HepG2 (cell line): ENCODE data around the gene DDX24. TPM values are rescaled to one million over a fixed set of nuclear protein-coding genes. Genes with fewer than 3 reads are reported as not detected.

Experiments used
- CENPT ChIP-seq: sonication (generic); formaldehyde crosslinking; IDR thresholded peaks from 2 replicates; pipeline ENCODE4 v1.8.0; 2022; ENCODE audit warnings: low read depth, mild to moderate bottlenecking, moderate library complexity, missing genetic modification reagents
- DNMT1 ChIP-seq: sonication (generic); formaldehyde crosslinking; IDR thresholded peaks from 2 replicates; pipeline ENCODE4 v1.5.1; 2020; ENCODE audit warnings: mild to moderate bottlenecking, missing genetic modification reagents
- EP300 ChIP-seq, 3 experiments: sonication (generic) in 1 of 3; formaldehyde crosslinking in 1 of 3; IDR thresholded peaks; 2 replicates each; pipeline versions ENCODE4 v1.5.1 to v1.6.1; 2011 to 2020; ENCODE audit warnings: low read depth in 2 of 3, low read length in 2 of 3, borderline replicate concordance in 1 of 3, improper control_type of control experiment in 1 of 3, mild to moderate bottlenecking in 1 of 3, missing genetic modification reagents in 1 of 3, moderate library complexity in 1 of 3
- HNRNPK ChIP-seq: fragments of 200-400 bp; formaldehyde crosslinking; IDR thresholded peaks from 2 replicates; pipeline ENCODE4 v1.6.1; 2018; ENCODE audit warnings: low read length, low read depth, moderate library complexity, mild to moderate bottlenecking; ENCODE audit not compliant: poor library complexity, severe bottlenecking
- HNRNPLL ChIP-seq: fragments of 200-400 bp; formaldehyde crosslinking; IDR thresholded peaks from 2 replicates; pipeline ENCODE4 v1.6.1; 2017; ENCODE audit warnings: mild to moderate bottlenecking, low read depth, low read length; ENCODE audit not compliant: poor library complexity, severe bottlenecking
- JARID2 ChIP-seq: sonication (generic); formaldehyde crosslinking; IDR thresholded peaks from 2 replicates; pipeline ENCODE4 v1.8.1; 2023; ENCODE audit warnings: missing genetic modification reagents, inconsistent platforms; ENCODE audit not compliant: insufficient replicate concordance
- KDM2A ChIP-seq: sonication (generic); formaldehyde crosslinking; IDR thresholded peaks from 2 replicates; pipeline ENCODE4 v1.4.0; 2020; ENCODE audit warnings: low read depth, missing genetic modification reagents, borderline replicate concordance
- KDM5A ChIP-seq: fragments of 200-600 bp; sonication (generic); IDR thresholded peaks from 2 replicates; pipeline ENCODE4 v1.7.0; 2018; ENCODE audit warnings: antibody characterized with exemption, mild to moderate bottlenecking, low read length, borderline replicate concordance
- MIER2 ChIP-seq: IDR thresholded peaks from 2 replicates; pipeline ENCODE4 v1.6.1; 2016; ENCODE audit warnings: missing biosample characterization, missing genetic modification reagents
- SAP130 ChIP-seq: IDR thresholded peaks from 2 replicates; pipeline ENCODE4 v1.6.1; 2016; ENCODE audit warnings: low read depth
- SP140L ChIP-seq: sonication (generic); formaldehyde crosslinking; IDR thresholded peaks from 2 replicates; pipeline ENCODE4 v1.4.0; 2020; ENCODE audit warnings: missing genetic modification reagents, borderline replicate concordance
- TBX2 ChIP-seq: sonication (generic); formaldehyde crosslinking; IDR thresholded peaks from 2 replicates; pipeline ENCODE4 v1.5.0; 2020; ENCODE audit warnings: missing genetic modification reagents, mild to moderate bottlenecking, borderline replicate concordance
- TRIM24 ChIP-seq: sonication (generic); formaldehyde crosslinking; IDR thresholded peaks from 2 replicates; pipeline ENCODE4 v1.8.0; 2022; ENCODE audit warnings: mild to moderate bottlenecking, missing genetic modification reagents
- ZNF354B ChIP-seq: sonication (generic); formaldehyde crosslinking; IDR thresholded peaks from 2 replicates; pipeline ENCODE4 v1.8.0; 2022; ENCODE audit warnings: mild to moderate bottlenecking, missing genetic modification reagents
- ZNF703 ChIP-seq: sonication (generic); formaldehyde crosslinking; IDR thresholded peaks from 2 replicates; pipeline ENCODE4 v1.5.1; 2020; ENCODE audit warnings: missing genetic modification reagents, mild to moderate bottlenecking, moderate library complexity, borderline replicate concordance
- ZNF781 ChIP-seq: sonication (generic); formaldehyde crosslinking; IDR thresholded peaks from 2 replicates; pipeline ENCODE4 v1.5.1; 2020; ENCODE audit warnings: borderline replicate concordance, mild to moderate bottlenecking, missing genetic modification reagents; ENCODE audit errors: not compliant biosample characterization
- polyA plus RNA-seq, 8 experiments: library from polyadenylated mRNA; depleted of rRNA in 3 of 8; stranded (reverse) in 7 of 8; unstranded in 1 of 8; fragments of >200 nt; fragmentation: Illumina TruSeq in 4 of 8; extraction: Trizol in 4 of 8; gene quantifications; 2 replicates each; pipeline versions ENCODE4 v1.2.1 to v1.2.3, GENCODE V29; 2011 to 2016; ENCODE audit warnings: low read depth in 4 of 8, missing spikeins in 1 of 8, mixed read lengths in 1 of 8; ENCODE audit not compliant: insufficient read depth in 1 of 8
- total RNA-seq, 5 experiments: library from RNA; depleted of rRNA; stranded (reverse); fragments of >200 nt; fragmentation: Illumina TruSeq; extraction: Trizol; gene quantifications; 2 replicates each; pipeline ENCODE4 v1.2.3, GENCODE V29; 2016; ENCODE audit warnings: low read depth in 1 of 5
- TF ChIP-seq, protein P1 (sequence below): sonication (generic); formaldehyde crosslinking; IDR thresholded peaks from 2 replicates; pipeline ENCODE4 v1.8.0; 2022; ENCODE audit warnings: low read depth, missing genetic modification reagents
- TF ChIP-seq, protein P2 (sequence below): sonication (generic); formaldehyde crosslinking; IDR thresholded peaks from 2 replicates; pipeline ENCODE4 v1.4.0; 2020; ENCODE audit warnings: missing genetic modification reagents, borderline replicate concordance
- TF ChIP-seq, protein P3 (sequence below): IDR thresholded peaks from 2 replicates; pipeline ENCODE4 v1.6.1; 2012; ENCODE audit warnings: low read depth, low read length, improper control_type of control experiment
- TF ChIP-seq, protein P4 (sequence below): IDR thresholded peaks from 2 replicates; pipeline ENCODE4 v1.6.1; 2016; ENCODE audit warnings: missing compliant biosample characterization, missing genetic modification reagents, borderline replicate concordance

The DDX24 gene
- total and polyA plus RNA-seq, 2 of the 13 experiments (the other 11 are each of a cell fraction or from before 2014, with no cell fraction given), result 67.3 to 149 TPM

DNA sequence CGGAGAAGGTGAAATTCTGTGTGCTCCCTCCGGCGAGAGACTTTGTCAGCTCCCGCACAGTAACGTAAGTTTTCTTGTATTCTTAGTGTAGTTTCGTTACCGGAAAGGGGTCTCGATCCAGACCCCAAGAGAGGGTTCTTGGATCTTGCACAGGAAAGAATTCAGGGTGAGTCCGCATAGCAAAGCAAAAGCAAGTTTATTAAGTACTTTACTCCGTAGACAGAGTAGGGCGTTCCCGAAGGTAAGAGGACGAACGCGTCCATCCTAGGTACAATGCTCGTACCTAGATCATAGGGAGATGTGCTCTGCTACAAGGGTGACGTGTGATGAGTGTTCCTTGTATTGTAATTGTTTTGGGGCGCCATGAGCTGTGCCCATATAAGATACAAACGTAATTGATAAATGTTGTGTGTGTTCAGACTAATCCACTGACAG lies 401 bp upstream of the DDX24 start (continued):
- TF ChIP-seq HNRNPLL (peak; percentile 50), SAP130 (peak; percentile 6; the same call in 1 of the 2 replicates), SP140L (CRISPR knock-in tag) (no peak), ZNF354B (CRISPR knock-in tag) (0 out of 2 replicates have a peak, but pooled peaks have one; percentile 21), KDM2A (CRISPR knock-in tag) (no peak), JARID2 (CRISPR knock-in tag) (no peak), DNMT1 (CRISPR knock-in tag) (no peak), TBX2 (CRISPR knock-in tag) (no peak), ZNF703 (CRISPR knock-in tag) (no peak), KDM5A (peak; percentile 48; the same call in 1 of the 2 replicates), TRIM24 (CRISPR knock-in tag) (no peak), ZNF781 (no peak), EP300 (IDR thresholded peaks at IDR 0.05; ENCODE audit: low read depth in 2 of 2, low read length in 2 of 2) (no peak), EP300 (CRISPR knock-in tag; IDR thresholded peaks at IDR 0.05; ENCODE audit: borderline replicate concordance) (no peak), MIER2 (CRISPR knock-in tag) (no peak), CENPT (CRISPR knock-in tag) (no peak), HNRNPK (no peak)
- TF ChIP-seq, protein P1, sequence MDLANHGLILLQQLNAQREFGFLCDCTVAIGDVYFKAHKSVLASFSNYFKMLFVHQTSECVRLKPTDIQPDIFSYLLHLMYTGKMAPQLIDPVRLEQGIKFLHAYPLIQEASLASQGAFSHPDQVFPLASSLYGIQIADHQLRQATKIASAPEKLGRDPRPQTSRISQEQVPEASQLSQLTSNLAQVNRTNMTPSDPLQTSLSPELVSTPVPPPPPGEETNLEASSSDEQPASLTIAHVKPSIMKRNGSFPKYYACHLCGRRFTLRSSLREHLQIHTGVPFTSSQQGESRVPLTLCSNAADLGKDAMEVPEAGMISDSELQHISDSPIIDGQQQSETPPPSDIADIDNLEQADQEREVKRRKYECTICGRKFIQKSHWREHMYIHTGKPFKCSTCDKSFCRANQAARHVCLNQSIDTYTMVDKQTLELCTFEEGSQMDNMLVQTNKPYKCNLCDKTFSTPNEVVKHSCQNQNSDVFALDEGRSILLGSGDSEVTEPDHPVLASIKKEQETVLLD, result 0 out of 2 replicates have a peak, but pooled peaks have one; percentile 33
- TF ChIP-seq, protein P2, sequence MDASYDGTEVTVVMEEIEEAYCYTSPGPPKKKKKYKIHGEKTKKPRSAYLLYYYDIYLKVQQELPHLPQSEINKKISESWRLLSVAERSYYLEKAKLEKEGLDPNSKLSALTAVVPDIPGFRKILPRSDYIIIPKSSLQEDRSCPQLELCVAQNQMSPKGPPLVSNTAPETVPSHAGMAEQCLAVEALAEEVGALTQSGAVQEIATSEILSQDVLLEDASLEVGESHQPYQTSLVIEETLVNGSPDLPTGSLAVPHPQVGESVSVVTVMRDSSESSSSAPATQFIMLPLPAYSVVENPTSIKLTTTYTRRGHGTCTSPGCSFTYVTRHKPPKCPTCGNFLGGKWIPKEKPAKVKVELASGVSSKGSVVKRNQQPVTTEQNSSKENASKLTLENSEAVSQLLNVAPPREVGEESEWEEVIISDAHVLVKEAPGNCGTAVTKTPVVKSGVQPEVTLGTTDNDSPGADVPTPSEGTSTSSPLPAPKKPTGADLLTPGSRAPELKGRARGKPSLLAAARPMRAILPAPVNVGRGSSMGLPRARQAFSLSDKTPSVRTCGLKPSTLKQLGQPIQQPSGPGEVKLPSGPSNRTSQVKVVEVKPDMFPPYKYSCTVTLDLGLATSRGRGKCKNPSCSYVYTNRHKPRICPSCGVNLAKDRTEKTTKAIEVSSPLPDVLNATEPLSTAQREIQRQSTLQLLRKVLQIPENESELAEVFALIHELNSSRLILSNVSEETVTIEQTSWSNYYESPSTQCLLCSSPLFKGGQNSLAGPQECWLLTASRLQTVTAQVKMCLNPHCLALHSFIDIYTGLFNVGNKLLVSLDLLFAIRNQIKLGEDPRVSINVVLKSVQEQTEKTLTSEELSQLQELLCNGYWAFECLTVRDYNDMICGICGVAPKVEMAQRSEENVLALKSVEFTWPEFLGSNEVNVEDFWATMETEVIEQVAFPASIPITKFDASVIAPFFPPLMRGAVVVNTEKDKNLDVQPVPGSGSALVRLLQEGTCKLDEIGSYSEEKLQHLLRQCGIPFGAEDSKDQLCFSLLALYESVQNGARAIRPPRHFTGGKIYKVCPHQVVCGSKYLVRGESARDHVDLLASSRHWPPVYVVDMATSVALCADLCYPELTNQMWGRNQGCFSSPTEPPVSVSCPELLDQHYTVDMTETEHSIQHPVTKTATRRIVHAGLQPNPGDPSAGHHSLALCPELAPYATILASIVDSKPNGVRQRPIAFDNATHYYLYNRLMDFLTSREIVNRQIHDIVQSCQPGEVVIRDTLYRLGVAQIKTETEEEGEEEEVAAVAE (CRISPR knock-in tag), result no peak
- TF ChIP-seq, protein P3, sequence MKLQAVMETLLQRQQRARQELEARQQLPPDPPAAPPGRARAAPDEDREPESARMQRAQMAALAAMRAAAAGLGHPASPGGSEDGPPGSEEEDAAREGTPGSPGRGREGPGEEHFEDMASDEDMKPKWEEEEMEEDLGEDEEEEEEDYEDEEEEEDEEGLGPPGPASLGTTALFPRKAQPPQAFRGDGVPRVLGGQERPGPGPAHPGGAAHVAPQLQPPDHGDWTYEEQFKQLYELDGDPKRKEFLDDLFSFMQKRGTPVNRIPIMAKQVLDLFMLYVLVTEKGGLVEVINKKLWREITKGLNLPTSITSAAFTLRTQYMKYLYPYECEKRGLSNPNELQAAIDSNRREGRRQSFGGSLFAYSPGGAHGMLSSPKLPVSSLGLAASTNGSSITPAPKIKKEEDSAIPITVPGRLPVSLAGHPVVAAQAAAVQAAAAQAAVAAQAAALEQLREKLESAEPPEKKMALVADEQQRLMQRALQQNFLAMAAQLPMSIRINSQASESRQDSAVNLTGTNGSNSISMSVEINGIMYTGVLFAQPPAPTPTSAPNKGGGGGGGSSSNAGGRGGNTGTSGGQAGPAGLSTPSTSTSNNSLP, result no peak
- TF ChIP-seq, protein P4, sequence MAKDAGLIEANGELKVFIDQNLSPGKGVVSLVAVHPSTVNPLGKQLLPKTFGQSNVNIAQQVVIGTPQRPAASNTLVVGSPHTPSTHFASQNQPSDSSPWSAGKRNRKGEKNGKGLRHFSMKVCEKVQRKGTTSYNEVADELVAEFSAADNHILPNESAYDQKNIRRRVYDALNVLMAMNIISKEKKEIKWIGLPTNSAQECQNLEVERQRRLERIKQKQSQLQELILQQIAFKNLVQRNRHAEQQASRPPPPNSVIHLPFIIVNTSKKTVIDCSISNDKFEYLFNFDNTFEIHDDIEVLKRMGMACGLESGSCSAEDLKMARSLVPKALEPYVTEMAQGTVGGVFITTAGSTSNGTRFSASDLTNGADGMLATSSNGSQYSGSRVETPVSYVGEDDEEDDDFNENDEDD (CRISPR knock-in tag), result no peak
